ENCODE measurements around the gene CAPN15. TPM values are rescaled to one million over a fixed set of nuclear protein-coding genes. Genes with fewer than 3 reads are reported as not detected.

Gene CAPN15
- total and polyA plus RNA-seq, 8 donors = 16.7 to 57.2 (median 27.1) TPM

GRCh38 chr16:557463-558297 is 30.2 kb downstream of the CAPN15 start:
- peaks cover 0 to 7% of the 10 kb centered on the region in 2 donors for H3K4me1 ChIP-seq
- H3K9me3 ChIP-seq = no peaks in the 10 kb centered on the region
- H3K4me3 ChIP-seq = no peak overlapping the region
- intact Hi-C loops (cut with DNase I) = no loop called here
- TF ChIP-seq, protein P1, sequence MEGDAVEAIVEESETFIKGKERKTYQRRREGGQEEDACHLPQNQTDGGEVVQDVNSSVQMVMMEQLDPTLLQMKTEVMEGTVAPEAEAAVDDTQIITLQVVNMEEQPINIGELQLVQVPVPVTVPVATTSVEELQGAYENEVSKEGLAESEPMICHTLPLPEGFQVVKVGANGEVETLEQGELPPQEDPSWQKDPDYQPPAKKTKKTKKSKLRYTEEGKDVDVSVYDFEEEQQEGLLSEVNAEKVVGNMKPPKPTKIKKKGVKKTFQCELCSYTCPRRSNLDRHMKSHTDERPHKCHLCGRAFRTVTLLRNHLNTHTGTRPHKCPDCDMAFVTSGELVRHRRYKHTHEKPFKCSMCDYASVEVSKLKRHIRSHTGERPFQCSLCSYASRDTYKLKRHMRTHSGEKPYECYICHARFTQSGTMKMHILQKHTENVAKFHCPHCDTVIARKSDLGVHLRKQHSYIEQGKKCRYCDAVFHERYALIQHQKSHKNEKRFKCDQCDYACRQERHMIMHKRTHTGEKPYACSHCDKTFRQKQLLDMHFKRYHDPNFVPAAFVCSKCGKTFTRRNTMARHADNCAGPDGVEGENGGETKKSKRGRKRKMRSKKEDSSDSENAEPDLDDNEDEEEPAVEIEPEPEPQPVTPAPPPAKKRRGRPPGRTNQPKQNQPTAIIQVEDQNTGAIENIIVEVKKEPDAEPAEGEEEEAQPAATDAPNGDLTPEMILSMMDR (IDR thresholded peaks at IDR 0.05) = no peak
- H3K27me3 ChIP-seq = peaks cover 32 to 59% of the 10 kb centered on the region in 2 donors
- ATAC-seq = no peak
- DNase-seq = no peak
- H3K36me3 ChIP-seq = peaks cover 0 to 17% of the 10 kb centered on the region in 2 donors
- no peak overlapping the region for H3K27ac ChIP-seq

DNA sequence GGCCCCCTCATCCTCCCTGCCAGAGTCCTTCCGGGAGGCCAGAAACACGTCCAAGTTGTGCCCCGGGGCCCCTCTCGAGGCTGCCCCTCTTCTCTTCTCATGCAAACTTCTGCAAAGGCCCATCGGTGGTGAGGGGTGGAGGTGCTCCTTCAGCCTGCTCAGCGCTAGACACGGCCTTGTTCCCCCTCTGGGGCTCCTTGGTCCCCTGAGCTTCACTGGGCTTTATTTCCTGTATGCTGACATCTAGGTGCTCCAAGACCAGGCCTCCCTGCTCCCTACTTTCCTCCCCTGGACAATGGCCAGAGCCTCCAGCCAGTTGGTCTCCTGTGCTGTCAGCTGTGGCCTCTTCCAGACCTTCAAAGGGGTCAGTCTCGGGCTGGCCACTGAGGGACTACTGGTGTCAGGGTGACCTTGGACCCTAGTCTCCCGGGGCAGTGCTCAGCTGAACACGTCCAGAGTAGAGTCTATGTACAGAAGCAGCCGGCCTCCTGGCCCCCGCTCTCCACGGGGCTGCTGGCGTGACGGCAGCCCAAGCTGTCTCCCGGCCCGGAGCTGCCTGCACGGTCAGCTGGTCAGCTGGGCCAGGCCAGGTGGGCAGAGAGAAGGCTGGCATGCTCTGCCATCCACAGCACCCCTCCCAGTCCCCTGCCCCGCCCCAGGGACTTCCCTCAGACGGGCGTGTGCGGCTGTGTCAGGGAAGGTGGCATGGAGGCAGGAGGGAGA is 30.9 kb downstream of the CAPN15 start:
- Histone ChIP-seq H3K4me3 (no peak overlapping the region), H3K27ac (no peak overlapping the region), H3K27me3 (peaks cover 32 to 66% of the 10 kb centered on the region in 2 donors), H3K4me1 (peaks cover 0 to 7% of the 10 kb centered on the region in 2 donors), H3K36me3 (peaks cover 0 to 9% of the 10 kb centered on the region in 2 donors), H3K9me3 (no peaks in the 10 kb centered on the region)
- ATAC-seq (no peak), DNase-seq (no peak)
- intact Hi-C loops (cut with DNase I) = no loop called here
- TF ChIP-seq, protein P1 (IDR thresholded peaks at IDR 0.05) = no peak

DNA sequence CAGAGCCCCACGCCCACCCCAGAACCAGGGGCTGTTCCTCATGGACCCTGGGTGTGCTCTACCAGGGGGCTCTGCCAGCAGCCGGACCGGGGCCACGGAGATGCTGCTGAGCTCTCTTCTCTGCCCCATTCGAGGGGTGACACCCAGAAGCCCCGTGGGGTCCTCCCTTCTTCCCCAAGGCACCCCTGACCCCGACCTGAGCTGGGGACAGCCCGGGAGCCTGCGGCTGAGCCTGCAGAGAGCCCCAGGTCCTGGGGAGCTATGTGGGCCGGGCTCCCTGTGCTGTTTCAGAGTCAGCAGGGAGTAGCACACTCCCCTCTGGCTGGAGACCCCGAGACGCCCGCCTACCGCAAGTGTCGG is 31.5 kb downstream of the CAPN15 start:
- Histone ChIP-seq H3K27me3 (peaks cover 32 to 71% of the 10 kb centered on the region in 2 donors), H3K4me1 (peaks cover 0 to 7% of the 10 kb centered on the region in 2 donors), H3K27ac (no peak overlapping the region), H3K9me3 (no peaks in the 10 kb centered on the region), H3K36me3 (peaks cover 0 to 4% of the 10 kb centered on the region in 2 donors), H3K4me3 (no peak overlapping the region)
- TF ChIP-seq, protein P1 (IDR thresholded peaks at IDR 0.05) = no peak
- ATAC-seq (no peak), DNase-seq (no peak)
- intact Hi-C loops (cut with DNase I) = no loop called here

- no peaks in the 10 kb centered on the region for H3K36me3 ChIP-seq
- no peak overlapping the region for H3K27ac ChIP-seq
- intact Hi-C loops (cut with DNase I) = no loop called here
- H3K4me1 ChIP-seq = peaks cover 0 to 7% of the 10 kb centered on the region in 2 donors
- DNase-seq (no peak), ATAC-seq (no peak)
- H3K27me3 ChIP-seq = peaks cover 32 to 71% of the 10 kb centered on the region in 2 donors
- TF ChIP-seq, protein P1 (IDR thresholded peaks at IDR 0.05) = no peak
- no peak overlapping the region for H3K4me3 ChIP-seq
- H3K9me3 ChIP-seq = no peaks in the 10 kb centered on the region
These were observed 32.1 kb downstream of the CAPN15 start for GRCh38 chr16:559411-560203.
